ENCODE data around the gene LTB4R.

The LTB4R gene

GRCh38 chr14:24307156-24307574 is 4.1 kb upstream of the LTB4R start:
- H3K9me3 ChIP-seq (ENCODE audit: control insufficient read depth, low read length): no peaks in the 10 kb centered on the region
- no peak overlapping the region for H3K4me3 ChIP-seq (ENCODE audit: low read depth, low read length)
- no peaks in the 10 kb centered on the region for H3K27me3 ChIP-seq (ENCODE audit: control insufficient read depth, insufficient read depth, low read length)
- no peaks in the 10 kb centered on the region for H3K79me2 ChIP-seq
- H3K27ac ChIP-seq: no peak overlapping the region
- TF ChIP-seq CTCF (IDR thresholded peaks at IDR 0.05): no peak
- H3K36me3 ChIP-seq (ENCODE audit: control insufficient read depth, insufficient read depth, low read length): no peaks in the 10 kb centered on the region
- H3K9ac ChIP-seq: no peak overlapping the region
- no peak overlapping the region for H3K4me2 ChIP-seq (ENCODE audit: low read length)
- H2AFZ ChIP-seq: no peak overlapping the region
- peaks cover 7% of the 10 kb centered on the region for H3K4me1 ChIP-seq

GRCh38 chr14:24307575-24308341 is 3.5 kb upstream of the LTB4R start, which contains the start of gene CIDEB:
Gene CIDEB, minus strand, starts transcription at chr14:24307977. Its CDS starts 119 bp downstream, at chr14:24307858.
- no peak within 1 kb of the TSS for H3K27ac ChIP-seq
- no peaks in the 10 kb centered on the region for H3K27me3 ChIP-seq (ENCODE audit: control insufficient read depth, insufficient read depth, low read length)
- H3K36me3 ChIP-seq (ENCODE audit: control insufficient read depth, insufficient read depth, low read length): no peaks in the 10 kb centered on the region
- H3K9me3 ChIP-seq (ENCODE audit: control insufficient read depth, low read length): no peaks in the 10 kb centered on the region
- TF ChIP-seq CTCF (IDR thresholded peaks at IDR 0.05): peak; percentile 91
- peaks cover 7% of the 10 kb centered on the region for H3K4me1 ChIP-seq
- no peak within 1 kb of the TSS for H3K4me3 ChIP-seq (ENCODE audit: low read depth, low read length)
- no peak within 1 kb of the TSS for H2AFZ ChIP-seq
- H3K79me2 ChIP-seq: no peaks in the 10 kb centered on the region
- no peak within 1 kb of the TSS for H3K4me2 ChIP-seq (ENCODE audit: low read length)
- no peak within 1 kb of the TSS for H3K9ac ChIP-seq

- Histone ChIP-seq H3K9me3 (ENCODE audit: control insufficient read depth, low read length) (no peaks in the 10 kb centered on the region), H3K79me2 (no peaks in the 10 kb centered on the region), H2AFZ (no peak overlapping the region), H3K4me3 (ENCODE audit: low read depth, low read length) (no peak overlapping the region), H3K4me2 (ENCODE audit: low read length) (no peak overlapping the region), H3K27ac (no peak overlapping the region), H3K27me3 (ENCODE audit: control insufficient read depth, insufficient read depth, low read length) (no peaks in the 10 kb centered on the region), H3K4me1 (peaks cover 7% of the 10 kb centered on the region), H3K36me3 (ENCODE audit: control insufficient read depth, insufficient read depth, low read length) (no peaks in the 10 kb centered on the region), H3K9ac (no peak overlapping the region)
- no peak for TF ChIP-seq CTCF (IDR thresholded peaks at IDR 0.05)
Observed at GRCh38 chr14:24308342-24309124, 2.8 kb upstream of the LTB4R start.

- TF ChIP-seq CTCF (IDR thresholded peaks at IDR 0.05): no peak
- H3K79me2 ChIP-seq: no peaks in the 10 kb centered on the region
- peak within 1 kb of the TSS; percentile 33 for H3K4me3 ChIP-seq (ENCODE audit: low read depth, low read length)
- H3K4me1 ChIP-seq: peaks cover 7% of the 10 kb centered on the region
- no peaks in the 10 kb centered on the region for H3K9me3 ChIP-seq (ENCODE audit: control insufficient read depth, low read length)
- H3K27me3 ChIP-seq (ENCODE audit: control insufficient read depth, insufficient read depth, low read length): no peaks in the 10 kb centered on the region
- peak within 1 kb of the TSS; percentile 90 for H2AFZ ChIP-seq
- H3K27ac ChIP-seq: peak within 1 kb of the TSS; percentile 68
- H3K9ac ChIP-seq: no peak within 1 kb of the TSS
- no peaks in the 10 kb centered on the region for H3K36me3 ChIP-seq (ENCODE audit: control insufficient read depth, insufficient read depth, low read length)
- H3K4me2 ChIP-seq (ENCODE audit: low read length): peak within 1 kb of the TSS; percentile 69
Observed at GRCh38 chr14:24309538-24310264, 1.6 kb upstream of the LTB4R start, which contains the start of gene LTB4R2. Gene LTB4R2, plus strand, starts transcription at chr14:24310140. Its CDS starts 525 bp downstream, at chr14:24310665.

Measured in parathyroid adenoma (tissue), 2 donors.